BE2C (cell line): ENCODE results near the gene CTBP1.
A peak's percentile ranks its signal among the peaks of the same experiment; 100 is the strongest.

Experiments
- DNase-seq: peaks from one replicate; pipeline ENCODE4 v3.0.0-alpha.2; 2020
- H3K27me3 ChIP-seq: fragments of 250-450 bp; sonication (Bioruptor Pico); 2 replicates; pipeline ENCODE4 v1.5.1; 2020; ENCODE audit warnings: mild to moderate bottlenecking
- H3K36me3 ChIP-seq: fragments of 250-450 bp; sonication (Bioruptor Pico); 2 replicates; pipeline ENCODE4 v1.5.1; 2020; ENCODE audit warnings: mild to moderate bottlenecking
- H3K4me1 ChIP-seq: fragments of 250-450 bp; sonication (Bioruptor Pico); 2 replicates; pipeline ENCODE4 v1.5.1; 2020
- H3K4me3 ChIP-seq: 2 replicates; pipeline ENCODE4 v1.5.1; 2011; ENCODE audit warnings: low read depth, low read length
- H3K9me3 ChIP-seq: fragments of 250-450 bp; sonication (Bioruptor Pico); 2 replicates; pipeline ENCODE4 v1.5.1; 2020
- TF ChIP-seq, protein P1 (sequence below): IDR thresholded peaks from 2 replicates; pipeline ENCODE4 v1.5.1; 2012; ENCODE audit warnings: mild to moderate bottlenecking, low read depth, low read length

Gene CTBP1

DNA sequence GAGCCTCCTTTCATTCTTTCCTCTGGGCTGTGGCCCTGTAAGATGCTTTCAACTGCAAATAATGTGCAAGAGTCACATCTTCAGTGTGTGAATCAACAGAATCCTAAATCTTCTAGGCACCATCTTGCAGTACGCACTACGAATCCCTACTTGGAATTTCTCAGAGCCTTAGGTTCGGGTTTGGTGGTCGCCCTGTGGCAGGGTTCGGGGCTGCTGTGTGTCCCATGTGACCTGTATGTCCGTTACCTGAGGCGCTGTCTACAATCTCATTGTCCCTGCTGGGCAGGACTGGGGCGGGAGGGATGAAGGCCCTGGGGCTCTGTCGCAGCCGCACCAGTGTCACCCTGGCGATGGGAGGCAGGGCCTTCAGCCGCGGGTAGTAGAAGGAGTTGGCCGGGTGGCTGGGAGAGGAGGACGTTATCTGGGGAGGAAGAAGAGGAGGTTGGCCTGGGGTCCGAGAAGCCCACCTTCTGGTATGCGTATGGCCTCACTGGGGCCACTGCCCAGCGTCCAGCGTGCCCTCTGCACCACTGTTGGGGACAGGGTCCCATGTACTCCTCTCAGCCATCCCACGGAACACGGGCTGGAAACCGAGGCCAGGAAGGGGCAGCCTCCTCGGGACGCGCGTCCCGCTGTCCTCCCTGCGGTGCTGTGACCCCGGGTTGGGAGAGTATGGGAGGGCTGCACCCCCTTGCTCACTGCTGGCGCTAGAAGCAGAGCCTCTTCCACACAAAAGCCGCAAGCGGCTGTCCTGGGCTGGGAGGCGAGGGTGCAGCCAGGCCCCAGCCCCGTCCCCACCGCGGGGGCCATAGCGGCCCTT is 78.6 kb downstream of the CTBP1 start:
- Histone ChIP-seq H3K4me1 (no peaks in the 10 kb centered on the region), H3K4me3 (no peak overlapping the region), H3K9me3 (no peaks in the 10 kb centered on the region), H3K36me3 (no peaks in the 10 kb centered on the region), H3K27me3 (peaks cover 55% of the 10 kb centered on the region)
- TF ChIP-seq, protein P1, sequence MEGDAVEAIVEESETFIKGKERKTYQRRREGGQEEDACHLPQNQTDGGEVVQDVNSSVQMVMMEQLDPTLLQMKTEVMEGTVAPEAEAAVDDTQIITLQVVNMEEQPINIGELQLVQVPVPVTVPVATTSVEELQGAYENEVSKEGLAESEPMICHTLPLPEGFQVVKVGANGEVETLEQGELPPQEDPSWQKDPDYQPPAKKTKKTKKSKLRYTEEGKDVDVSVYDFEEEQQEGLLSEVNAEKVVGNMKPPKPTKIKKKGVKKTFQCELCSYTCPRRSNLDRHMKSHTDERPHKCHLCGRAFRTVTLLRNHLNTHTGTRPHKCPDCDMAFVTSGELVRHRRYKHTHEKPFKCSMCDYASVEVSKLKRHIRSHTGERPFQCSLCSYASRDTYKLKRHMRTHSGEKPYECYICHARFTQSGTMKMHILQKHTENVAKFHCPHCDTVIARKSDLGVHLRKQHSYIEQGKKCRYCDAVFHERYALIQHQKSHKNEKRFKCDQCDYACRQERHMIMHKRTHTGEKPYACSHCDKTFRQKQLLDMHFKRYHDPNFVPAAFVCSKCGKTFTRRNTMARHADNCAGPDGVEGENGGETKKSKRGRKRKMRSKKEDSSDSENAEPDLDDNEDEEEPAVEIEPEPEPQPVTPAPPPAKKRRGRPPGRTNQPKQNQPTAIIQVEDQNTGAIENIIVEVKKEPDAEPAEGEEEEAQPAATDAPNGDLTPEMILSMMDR = no peak
- DNase-seq = no peak

DNA sequence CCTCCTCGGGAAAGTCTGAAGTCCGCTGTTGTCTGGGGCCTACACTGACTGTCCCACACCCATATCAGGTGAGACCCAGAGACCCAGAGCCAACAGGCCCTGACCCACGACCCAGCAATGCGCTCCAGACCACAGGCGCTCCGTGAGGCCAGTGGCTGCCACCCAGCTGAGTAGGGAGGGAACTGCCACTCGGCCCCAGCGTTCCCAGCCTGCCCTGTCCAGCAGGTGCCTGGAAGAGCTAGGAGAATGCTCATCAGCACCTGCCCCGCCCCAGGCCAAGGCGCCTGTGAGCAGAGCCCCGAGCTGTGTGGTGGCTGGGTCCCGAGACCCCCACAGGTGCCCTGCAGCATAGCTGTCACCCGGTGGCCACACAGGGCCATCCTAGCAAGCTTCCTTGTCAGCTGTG is 79.2 kb downstream of the CTBP1 start:
- Histone ChIP-seq H3K27me3 (peaks cover 55% of the 10 kb centered on the region), H3K4me1 (no peaks in the 10 kb centered on the region), H3K36me3 (no peaks in the 10 kb centered on the region), H3K9me3 (no peaks in the 10 kb centered on the region), H3K4me3 (no peak overlapping the region)
- no peak for DNase-seq
- TF ChIP-seq, protein P1 = no peak

DNA sequence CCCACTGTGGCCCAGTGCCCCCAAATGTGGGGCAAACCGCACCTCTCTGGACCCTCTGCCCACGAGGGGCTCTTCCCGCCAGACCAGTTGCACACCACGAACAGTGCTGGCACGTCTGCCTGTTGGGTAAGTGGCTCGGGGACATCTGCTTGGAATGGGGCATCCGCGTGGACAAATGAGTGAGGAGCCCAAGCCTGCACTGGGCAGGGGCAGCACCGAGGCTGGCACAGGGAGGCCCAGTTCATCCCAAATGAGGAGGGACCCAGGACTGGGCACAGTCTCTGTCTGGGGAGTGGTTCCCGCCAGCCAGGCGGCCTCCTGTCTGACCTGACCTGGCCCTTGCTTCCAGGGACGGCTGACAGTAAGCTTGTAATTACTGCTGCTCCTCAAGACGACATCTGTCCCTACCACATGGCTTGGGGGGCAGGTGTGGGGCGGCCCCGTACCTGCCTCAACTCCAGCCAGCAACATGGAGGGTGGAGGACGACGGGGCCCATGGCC is 79.7 kb downstream of the CTBP1 start:
- Histone ChIP-seq H3K36me3 (no peaks in the 10 kb centered on the region), H3K4me1 (no peaks in the 10 kb centered on the region), H3K4me3 (no peak overlapping the region), H3K9me3 (no peaks in the 10 kb centered on the region), H3K27me3 (peaks cover 55% of the 10 kb centered on the region)
- no peak for DNase-seq
- TF ChIP-seq, protein P1 = no peak

DNA sequence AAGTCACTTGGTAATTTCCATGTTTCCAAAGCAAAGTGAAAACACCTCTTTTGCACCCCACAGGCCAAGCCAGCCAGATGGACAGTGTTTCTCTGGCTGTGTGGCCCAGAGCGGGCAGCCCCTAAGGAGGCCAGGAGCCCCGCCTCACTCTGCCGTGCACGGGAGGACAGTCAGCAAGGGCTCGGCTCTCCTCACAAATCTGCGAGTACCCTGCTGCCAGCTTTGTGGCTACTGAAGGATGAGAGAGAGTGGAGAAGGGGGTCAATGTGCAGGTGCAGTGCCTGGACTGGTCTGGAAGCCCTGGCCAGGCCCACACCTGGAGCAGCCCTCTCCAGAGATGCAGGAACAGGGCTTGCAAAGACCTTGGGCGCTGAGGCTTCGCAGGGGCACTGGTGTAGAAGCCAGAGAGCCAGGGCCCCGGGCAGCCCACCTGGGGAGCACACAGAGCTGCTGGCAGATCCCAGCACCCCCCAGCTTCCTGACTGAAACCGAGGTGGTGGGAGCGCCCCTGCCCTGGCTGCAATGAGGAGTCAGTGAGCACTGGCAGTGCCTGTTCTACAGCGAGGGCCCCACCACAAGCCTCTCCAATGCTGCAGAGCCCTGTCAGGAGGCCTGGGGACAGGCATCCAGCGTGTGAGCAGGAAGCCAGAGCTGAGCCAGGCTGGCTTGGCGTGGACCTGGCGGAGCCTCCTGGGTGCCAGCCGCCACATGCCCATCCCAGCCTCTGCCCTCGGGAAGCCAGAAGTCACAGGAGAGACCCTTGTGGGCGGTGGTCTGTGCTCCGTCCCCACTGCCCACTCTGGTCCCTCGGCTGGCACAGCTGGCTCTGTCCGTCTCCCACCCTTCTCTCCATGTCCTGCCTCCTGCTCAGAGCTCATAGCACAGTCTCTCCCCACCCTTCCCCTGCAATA is 80.5 kb downstream of the CTBP1 start:
- DNase-seq = no peak
- Histone ChIP-seq H3K9me3 (no peaks in the 10 kb centered on the region), H3K27me3 (peaks cover 47% of the 10 kb centered on the region), H3K4me3 (peak overlapping the region; percentile 77), H3K4me1 (no peaks in the 10 kb centered on the region), H3K36me3 (no peaks in the 10 kb centered on the region)
- TF ChIP-seq, protein P1 = no peak

DNA sequence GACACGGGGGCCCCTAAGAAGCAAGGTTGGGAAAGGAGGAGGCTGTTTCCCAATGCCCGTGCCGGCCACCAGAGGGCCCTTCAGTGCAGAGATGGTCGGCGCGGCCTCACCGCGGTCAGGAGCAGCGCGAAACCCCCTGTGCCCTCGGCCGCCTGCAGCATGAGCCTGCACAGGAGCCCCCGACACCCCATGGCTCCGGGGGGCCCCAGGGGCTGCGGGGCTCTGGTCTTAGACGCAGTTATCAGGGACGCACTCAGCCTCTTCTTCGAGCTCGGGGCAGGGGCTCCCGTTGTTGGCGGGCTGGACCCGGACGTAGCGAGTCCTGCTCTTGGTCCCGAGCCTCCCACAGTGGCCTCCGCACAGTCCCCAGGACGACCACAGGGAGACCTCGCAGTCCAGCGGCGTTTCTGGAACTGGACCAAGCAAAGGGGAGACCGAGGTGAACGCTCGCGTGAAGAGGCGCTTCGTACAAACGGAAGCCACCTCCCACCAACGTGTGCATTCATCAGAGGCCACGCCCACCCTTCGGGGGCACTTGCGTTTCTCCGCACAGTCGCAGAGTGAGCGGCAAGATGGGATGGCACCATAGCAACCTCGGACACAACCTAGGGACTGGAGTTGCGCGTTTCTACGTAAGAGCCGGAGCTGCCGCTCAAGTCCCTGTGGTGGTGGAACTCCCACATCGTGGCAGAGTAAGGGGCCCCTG is 81.5 kb downstream of the CTBP1 start:
- peaks cover 39% of the 10 kb centered on the region for H3K27me3 ChIP-seq
- peak overlapping the region; percentile 77 for H3K4me3 ChIP-seq

More for the DNA sequence above, 81.5 kb downstream of the CTBP1 start:
- TF ChIP-seq, protein P1 = peak; percentile 82
- Histone ChIP-seq H3K36me3 (no peaks in the 10 kb centered on the region), H3K9me3 (no peaks in the 10 kb centered on the region), H3K4me1 (no peaks in the 10 kb centered on the region)
- peak; percentile 90 for DNase-seq
